ENCODE results near the gene CTDNEP1. TPM values are rescaled to one million over a fixed set of nuclear protein-coding genes. Genes with fewer than 3 reads are reported as not detected.

CTDNEP1 gene
- total RNA-seq, 1 donor, result 31.8 TPM

- Histone ChIP-seq H3K36me3 (ENCODE audit: insufficient read depth, low read length) (peaks cover 42% of the 10 kb centered on the region), H4K20me1 (ENCODE audit: insufficient read depth, low read length) (peaks cover 35% of the 10 kb centered on the region), H3K9me3 (ENCODE audit: low read depth, low read length) (no peaks in the 10 kb centered on the region), H3K27ac (ENCODE audit: low read depth, low read length) (peak overlapping the region; percentile 17), H3K4me1 (ENCODE audit: insufficient read depth, low read length) (peaks cover 44% of the 10 kb centered on the region), H3K79me2 (ENCODE audit: insufficient read depth, low read length) (peaks cover 87% of the 10 kb centered on the region), H3K4me2 (ENCODE audit: insufficient read depth, low read length) (peak overlapping the region; percentile 78), H3K27me3 (ENCODE audit: insufficient read depth, low read length) (no peaks in the 10 kb centered on the region), H2AFZ (ENCODE audit: low read length) (no peak overlapping the region), H3K4me3 (ENCODE audit: insufficient read depth, low read length) (peak overlapping the region; percentile 96)
- no peak for TF ChIP-seq CTCF (IDR thresholded peaks at IDR 0.05; ENCODE audit: extremely low read depth, low read depth, low read length)
- DNase-seq (ENCODE audit: insufficient read length, low spot score, missing footprints), result peak; percentile 58
Observed at GRCh38 chr17:7237266-7237760, 14.2 kb downstream of the CTDNEP1 start.

GRCh38 chr17:7236808-7237207 is 14.7 kb downstream of the CTDNEP1 start:
- H3K9me3 ChIP-seq (ENCODE audit: low read depth, low read length), result no peaks in the 10 kb centered on the region
- peaks cover 88% of the 10 kb centered on the region for H3K79me2 ChIP-seq (ENCODE audit: insufficient read depth, low read length)
- H3K27ac ChIP-seq (ENCODE audit: low read depth, low read length), result no peak overlapping the region
- H2AFZ ChIP-seq (ENCODE audit: low read length), result no peak overlapping the region
- no peaks in the 10 kb centered on the region for H3K27me3 ChIP-seq (ENCODE audit: insufficient read depth, low read length)
- H3K4me3 ChIP-seq (ENCODE audit: insufficient read depth, low read length), result no peak overlapping the region
- H3K4me2 ChIP-seq (ENCODE audit: insufficient read depth, low read length), result peak overlapping the region; percentile 78
- peaks cover 40% of the 10 kb centered on the region for H4K20me1 ChIP-seq (ENCODE audit: insufficient read depth, low read length)
- no peak for DNase-seq (ENCODE audit: insufficient read length, low spot score, missing footprints)
- H3K36me3 ChIP-seq (ENCODE audit: insufficient read depth, low read length), result peaks cover 42% of the 10 kb centered on the region
- no peak for TF ChIP-seq CTCF (IDR thresholded peaks at IDR 0.05; ENCODE audit: extremely low read depth, low read depth, low read length)
- H3K4me1 ChIP-seq (ENCODE audit: insufficient read depth, low read length), result peaks cover 44% of the 10 kb centered on the region

GRCh38 chr17:7235693-7236665 is 15.6 kb downstream of the CTDNEP1 start:
- peaks cover 88% of the 10 kb centered on the region for H3K79me2 ChIP-seq (ENCODE audit: insufficient read depth, low read length)
- H3K4me3 ChIP-seq (ENCODE audit: insufficient read depth, low read length), result no peak overlapping the region
- H3K27me3 ChIP-seq (ENCODE audit: insufficient read depth, low read length), result no peaks in the 10 kb centered on the region
- H3K4me2 ChIP-seq (ENCODE audit: insufficient read depth, low read length), result peak overlapping the region; percentile 39
- peaks cover 40% of the 10 kb centered on the region for H4K20me1 ChIP-seq (ENCODE audit: insufficient read depth, low read length)
- no peak for TF ChIP-seq CTCF (IDR thresholded peaks at IDR 0.05; ENCODE audit: extremely low read depth, low read depth, low read length)
- H3K4me1 ChIP-seq (ENCODE audit: insufficient read depth, low read length), result peaks cover 38% of the 10 kb centered on the region
- no peak overlapping the region for H2AFZ ChIP-seq (ENCODE audit: low read length)
- peaks cover 40% of the 10 kb centered on the region for H3K36me3 ChIP-seq (ENCODE audit: insufficient read depth, low read length)
- H3K9me3 ChIP-seq (ENCODE audit: low read depth, low read length), result no peaks in the 10 kb centered on the region
- H3K27ac ChIP-seq (ENCODE audit: low read depth, low read length), result peak overlapping the region; percentile 43
- peak; percentile 86 for DNase-seq (ENCODE audit: insufficient read length, low spot score, missing footprints)

All from osteoblast (primary cell).